Thyroid gland (tissue), 4 donors: ENCODE results near the gene UBE2F.

Experiments
- POLR2A ChIP-seq, 2 donors: fragments of 450-650 bp; IDR thresholded peaks; one replicate each; pipeline ENCODE4 v1.6.1; 2017; ENCODE audit warnings: antibody characterized with exemption in 2 of 2, mild to moderate bottlenecking in 2 of 2, moderate library complexity in 1 of 2
- TF ChIP-seq, protein P1 (sequence below), 6 experiments: fragments of 200-600 bp in 3 of 6; fragments of 450-650 bp in 3 of 6; sonication (generic) in 3 of 6; IDR thresholded peaks; one replicate each; pipeline ENCODE4 v1.5.1; 2016 to 2019; ENCODE audit warnings: antibody characterized with exemption in 6 of 6, mild to moderate bottlenecking in 2 of 6, inconsistent platforms in 1 of 6, moderate library complexity in 1 of 6

DNA sequence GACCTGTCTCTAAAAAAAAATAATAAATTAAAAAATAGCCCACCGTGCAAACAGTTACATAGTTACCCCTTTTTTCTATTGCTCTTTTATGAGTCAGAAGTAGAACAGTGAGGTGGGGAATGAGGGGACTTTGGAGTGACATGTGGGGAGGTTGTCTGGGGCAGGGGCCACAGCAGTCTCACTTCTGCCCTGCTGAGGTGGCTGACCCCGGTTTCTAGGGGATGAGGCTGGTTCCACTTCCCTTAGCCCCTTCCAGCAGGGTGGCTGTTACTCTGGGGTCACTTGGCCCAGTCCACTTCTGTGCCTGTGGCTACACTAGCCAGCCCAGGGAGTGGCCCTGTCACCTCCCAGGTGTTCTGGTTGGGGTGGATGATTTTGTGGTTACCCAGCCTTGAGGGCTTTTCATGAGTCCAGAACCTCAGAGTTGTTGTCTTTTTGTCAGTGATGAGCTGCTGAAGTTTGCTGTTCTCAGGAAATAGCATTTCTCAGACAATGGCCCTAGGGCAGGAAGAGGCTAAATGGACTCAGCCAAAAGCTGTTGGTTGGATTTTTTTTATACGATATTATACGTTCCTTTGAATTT, 66.0 kb downstream of the UBE2F start:
- TF ChIP-seq, protein P1, sequence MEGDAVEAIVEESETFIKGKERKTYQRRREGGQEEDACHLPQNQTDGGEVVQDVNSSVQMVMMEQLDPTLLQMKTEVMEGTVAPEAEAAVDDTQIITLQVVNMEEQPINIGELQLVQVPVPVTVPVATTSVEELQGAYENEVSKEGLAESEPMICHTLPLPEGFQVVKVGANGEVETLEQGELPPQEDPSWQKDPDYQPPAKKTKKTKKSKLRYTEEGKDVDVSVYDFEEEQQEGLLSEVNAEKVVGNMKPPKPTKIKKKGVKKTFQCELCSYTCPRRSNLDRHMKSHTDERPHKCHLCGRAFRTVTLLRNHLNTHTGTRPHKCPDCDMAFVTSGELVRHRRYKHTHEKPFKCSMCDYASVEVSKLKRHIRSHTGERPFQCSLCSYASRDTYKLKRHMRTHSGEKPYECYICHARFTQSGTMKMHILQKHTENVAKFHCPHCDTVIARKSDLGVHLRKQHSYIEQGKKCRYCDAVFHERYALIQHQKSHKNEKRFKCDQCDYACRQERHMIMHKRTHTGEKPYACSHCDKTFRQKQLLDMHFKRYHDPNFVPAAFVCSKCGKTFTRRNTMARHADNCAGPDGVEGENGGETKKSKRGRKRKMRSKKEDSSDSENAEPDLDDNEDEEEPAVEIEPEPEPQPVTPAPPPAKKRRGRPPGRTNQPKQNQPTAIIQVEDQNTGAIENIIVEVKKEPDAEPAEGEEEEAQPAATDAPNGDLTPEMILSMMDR (IDR thresholded peaks at IDR 0.05): no peak
- TF ChIP-seq POLR2A (IDR thresholded peaks at IDR 0.05): no peak
